ENCODE data around the gene NCAM2.

- TF ChIP-seq CTCF (IDR thresholded peaks at IDR 0.05) = no peak
- no peak for TF ChIP-seq POLR2A (IDR thresholded peaks at IDR 0.05)
- TF ChIP-seq POLR2AphosphoS5 (IDR thresholded peaks at IDR 0.05) = no peak
These were observed 190.4 kb downstream of the NCAM2 start for GRCh38 chr21:21188513-21189195.
